HEK293 (cell line): ENCODE results near the gene PPP3CA.

Experiments used
- HOXC10 ChIP-seq: sonication (generic); formaldehyde crosslinking; IDR thresholded peaks from 2 replicates; pipeline ENCODE4 v1.8.1; 2023; ENCODE audit warnings: mild to moderate bottlenecking, missing genetic modification reagents
- REST ChIP-seq: fragments of 450-650 bp; formaldehyde crosslinking; IDR thresholded peaks from 2 replicates; pipeline ENCODE4 v1.5.1; 2016; ENCODE audit warnings: missing biosample characterization, missing genetic modification characterization
- ZNF658 ChIP-seq: fragments of 450-650 bp; formaldehyde crosslinking; IDR thresholded peaks from 2 replicates; pipeline ENCODE4; 2016; ENCODE audit warnings: missing biosample characterization, missing genetic modification characterization
- TF ChIP-seq, protein P1 (sequence below): fragments of 450-650 bp; formaldehyde crosslinking; IDR thresholded peaks from 2 replicates; pipeline ENCODE4 v1.5.1; 2016; ENCODE audit warnings: missing biosample characterization, missing genetic modification characterization

DNA sequence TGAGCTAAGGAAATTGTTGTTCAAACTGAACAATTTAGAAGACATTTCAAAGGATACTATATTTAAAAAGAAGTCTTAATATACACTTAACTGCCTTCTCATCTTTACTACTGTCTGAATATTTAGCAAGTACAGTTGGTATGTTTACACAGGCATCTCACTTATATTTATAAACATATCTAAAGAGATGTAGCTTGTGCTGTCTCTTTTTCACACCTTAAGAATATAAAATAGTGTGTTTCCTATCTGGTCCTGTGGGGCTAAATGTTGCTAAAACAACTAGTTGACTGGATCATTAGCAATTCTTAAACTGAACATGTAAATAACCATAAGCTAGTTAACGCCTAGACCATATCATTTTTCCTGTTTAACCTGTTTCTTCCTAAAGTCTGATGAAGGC, 336.3 kb downstream of the PPP3CA start:
- TF ChIP-seq, protein P1, sequence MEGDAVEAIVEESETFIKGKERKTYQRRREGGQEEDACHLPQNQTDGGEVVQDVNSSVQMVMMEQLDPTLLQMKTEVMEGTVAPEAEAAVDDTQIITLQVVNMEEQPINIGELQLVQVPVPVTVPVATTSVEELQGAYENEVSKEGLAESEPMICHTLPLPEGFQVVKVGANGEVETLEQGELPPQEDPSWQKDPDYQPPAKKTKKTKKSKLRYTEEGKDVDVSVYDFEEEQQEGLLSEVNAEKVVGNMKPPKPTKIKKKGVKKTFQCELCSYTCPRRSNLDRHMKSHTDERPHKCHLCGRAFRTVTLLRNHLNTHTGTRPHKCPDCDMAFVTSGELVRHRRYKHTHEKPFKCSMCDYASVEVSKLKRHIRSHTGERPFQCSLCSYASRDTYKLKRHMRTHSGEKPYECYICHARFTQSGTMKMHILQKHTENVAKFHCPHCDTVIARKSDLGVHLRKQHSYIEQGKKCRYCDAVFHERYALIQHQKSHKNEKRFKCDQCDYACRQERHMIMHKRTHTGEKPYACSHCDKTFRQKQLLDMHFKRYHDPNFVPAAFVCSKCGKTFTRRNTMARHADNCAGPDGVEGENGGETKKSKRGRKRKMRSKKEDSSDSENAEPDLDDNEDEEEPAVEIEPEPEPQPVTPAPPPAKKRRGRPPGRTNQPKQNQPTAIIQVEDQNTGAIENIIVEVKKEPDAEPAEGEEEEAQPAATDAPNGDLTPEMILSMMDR (tag by site-specific recombination): no peak
- TF ChIP-seq HOXC10: no peak
- no peak for TF ChIP-seq ZNF658 (tag by site-specific recombination)
- no peak for TF ChIP-seq REST (tag by site-specific recombination)
